ENCODE measurements around the gene CLNK. TPM values are rescaled to one million over a fixed set of nuclear protein-coding genes. Genes with fewer than 3 reads are reported as not detected.
A peak's percentile ranks its signal among the peaks of the same experiment; 100 is the strongest.
"Not testable (repeated sequence)": the region's sequence is repeated elsewhere in the genome, so short reads cannot be mapped to it uniquely, and the experiment has no call there.

CLNK gene
- polyA plus RNA-seq, 1 donor from 2014 or later: 2.6 TPM

DNA sequence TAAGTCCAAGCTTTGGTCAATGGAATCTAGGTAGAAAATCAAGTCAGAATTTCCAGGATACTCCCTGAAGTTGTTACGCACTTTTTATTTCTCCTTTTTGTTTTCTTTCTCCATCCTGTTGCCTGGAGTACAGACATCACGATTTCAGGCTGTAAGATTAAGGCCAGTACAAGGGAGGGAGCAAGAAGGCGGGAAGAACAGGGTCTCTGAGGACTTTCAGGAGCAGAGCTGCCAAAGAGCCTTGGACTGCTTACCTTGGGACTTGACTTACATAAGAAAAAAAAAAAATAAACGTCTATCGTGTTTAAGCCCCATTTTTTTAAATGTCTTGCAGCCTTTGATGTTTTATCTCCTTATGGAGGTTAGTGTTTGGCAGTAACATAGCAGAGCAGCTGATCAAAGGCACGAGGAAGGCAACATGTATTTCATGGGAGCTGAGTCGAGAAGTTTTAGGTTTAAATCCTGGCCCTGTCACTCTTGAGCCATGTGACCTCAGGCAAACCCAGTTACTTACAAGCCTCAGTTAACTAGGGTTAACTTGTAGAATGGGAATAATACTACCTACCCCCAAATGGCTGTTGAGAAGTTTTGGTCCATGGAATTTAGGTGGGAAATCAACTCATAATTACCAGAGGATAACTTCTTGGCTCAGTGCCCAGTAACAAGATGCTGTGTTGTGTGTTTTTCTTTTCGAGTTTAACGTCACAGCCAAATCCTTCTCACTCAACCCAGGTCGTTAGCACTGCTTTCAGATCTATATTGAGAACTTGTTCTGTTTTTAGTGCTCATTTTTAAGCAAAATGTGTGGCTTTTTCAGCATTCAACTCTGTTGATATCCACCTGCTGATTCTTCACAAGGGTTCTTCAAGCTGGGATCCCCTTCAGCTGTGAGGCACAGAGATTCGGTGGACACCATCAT, 106.8 kb downstream of the CLNK start:
- H3K4me3 Mint-ChIP-seq: peak overlapping the region in 2 of 4 donors; percentile 17 to 90
- H3K4me1 Mint-ChIP-seq: peaks cover 2 to 27% (median 18%) of the 10 kb centered on the region in 3 donors
- H3K9me3 Mint-ChIP-seq: no peaks in the 10 kb centered on the region
- no peaks in the 10 kb centered on the region for H3K36me3 Mint-ChIP-seq
- no peaks in the 10 kb centered on the region for H3K27me3 Mint-ChIP-seq
- no peak overlapping the region for H3K27ac Mint-ChIP-seq

DNA sequence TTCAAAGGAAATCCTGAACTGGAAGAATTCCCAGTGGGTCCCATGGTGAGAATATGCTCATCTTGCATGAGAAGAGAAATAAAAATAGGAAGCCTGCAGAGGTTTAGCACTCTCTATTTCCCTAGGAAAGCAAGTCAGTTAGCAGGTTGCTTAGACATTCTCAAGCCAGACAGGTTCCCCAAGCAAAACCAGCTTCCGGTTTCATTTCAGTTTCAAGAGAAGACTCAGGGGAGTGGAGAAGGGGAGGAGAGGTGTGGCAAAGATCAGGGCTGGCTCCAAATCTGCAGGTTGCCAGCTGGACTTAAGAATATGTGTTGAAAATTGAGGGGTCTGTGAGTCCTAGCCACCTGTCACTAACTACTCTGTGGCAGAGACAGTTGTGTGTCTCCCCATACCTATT, 107.5 kb downstream of the CLNK start:
- H3K4me1 Mint-ChIP-seq: peaks cover 2 to 27% (median 15%) of the 10 kb centered on the region in 3 donors
- peaks cover 2% of the 10 kb centered on the region for H3K27me3 Mint-ChIP-seq
- no peaks in the 10 kb centered on the region for H3K36me3 Mint-ChIP-seq
- H3K9me3 Mint-ChIP-seq: no peaks in the 10 kb centered on the region
- H3K27ac Mint-ChIP-seq: no peak overlapping the region
- peak overlapping the region in 1 of 4 donors; percentile 90 for H3K4me3 Mint-ChIP-seq

DNA sequence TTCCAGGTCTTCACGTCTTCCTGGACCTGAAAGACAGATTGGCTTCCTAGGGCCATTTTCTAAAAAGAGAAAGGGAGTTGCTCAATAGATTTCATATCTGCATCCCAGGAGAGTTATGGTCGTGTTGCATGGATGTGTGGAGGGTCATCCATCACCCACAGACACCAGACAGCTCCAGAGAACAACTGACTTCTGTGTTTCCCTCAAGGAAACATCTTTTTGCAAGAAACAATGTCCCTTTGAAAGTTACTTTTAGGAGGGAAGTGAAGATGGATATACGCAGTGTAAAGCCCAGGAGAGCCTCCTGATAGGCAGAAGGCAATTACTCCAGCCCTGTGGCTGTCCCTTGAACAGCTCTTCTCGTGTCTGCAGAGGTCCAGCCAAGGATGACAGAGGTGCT, 108.3 kb downstream of the CLNK start:
- Mint-ChIP-seq H3K4me1 (peaks cover 2 to 27% (median 12%) of the 10 kb centered on the region in 3 donors), H3K36me3 (no peaks in the 10 kb centered on the region), H3K27ac (no peak overlapping the region), H3K27me3 (peaks cover 2% of the 10 kb centered on the region), H3K4me3 (no peak overlapping the region), H3K9me3 (no peaks in the 10 kb centered on the region)

DNA sequence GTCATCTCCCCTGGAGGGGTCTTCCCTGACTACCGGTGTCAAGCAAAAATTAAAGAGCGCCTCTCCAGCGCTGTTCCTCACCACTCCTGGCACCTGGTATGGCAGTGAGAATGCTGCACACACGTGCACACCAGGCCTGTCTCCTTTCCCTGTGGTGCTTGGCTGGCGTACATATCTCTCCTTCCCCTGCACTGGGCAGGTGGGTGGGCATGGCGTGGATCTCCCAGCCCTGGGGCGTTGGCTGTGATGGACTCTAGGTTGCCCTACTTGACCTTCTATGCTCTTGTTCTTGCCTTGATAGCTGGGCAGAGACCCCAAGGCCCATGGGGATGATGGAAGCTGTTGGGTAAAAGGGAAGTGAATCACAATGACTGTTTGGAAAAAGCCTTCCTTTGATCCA, 109.2 kb downstream of the CLNK start:
- Mint-ChIP-seq H3K9me3 (no peaks in the 10 kb centered on the region), H3K4me3 (no peak overlapping the region)

GRCh38 chr4:10574553-10574952, 110.0 kb downstream of the CLNK start:
- peak overlapping the region in 1 of 4 donors; percentile 58 for H3K4me3 Mint-ChIP-seq
- not testable (repeated sequence) for H3K36me3 Mint-ChIP-seq, H3K27ac Mint-ChIP-seq, H3K9me3 Mint-ChIP-seq, H3K27me3 Mint-ChIP-seq
- peaks cover 3 to 23% (median 12%) of the 10 kb centered on the region in 3 donors for H3K4me1 Mint-ChIP-seq

More for the DNA sequence above, 109.2 kb downstream of the CLNK start:
- Mint-ChIP-seq H3K27ac (peak overlapping the region in 1 of 3 donors; percentile 84), H3K36me3 (no peaks in the 10 kb centered on the region), H3K4me1 (peaks cover 2 to 27% (median 12%) of the 10 kb centered on the region in 3 donors), H3K27me3 (peaks cover 2% of the 10 kb centered on the region)

DNA sequence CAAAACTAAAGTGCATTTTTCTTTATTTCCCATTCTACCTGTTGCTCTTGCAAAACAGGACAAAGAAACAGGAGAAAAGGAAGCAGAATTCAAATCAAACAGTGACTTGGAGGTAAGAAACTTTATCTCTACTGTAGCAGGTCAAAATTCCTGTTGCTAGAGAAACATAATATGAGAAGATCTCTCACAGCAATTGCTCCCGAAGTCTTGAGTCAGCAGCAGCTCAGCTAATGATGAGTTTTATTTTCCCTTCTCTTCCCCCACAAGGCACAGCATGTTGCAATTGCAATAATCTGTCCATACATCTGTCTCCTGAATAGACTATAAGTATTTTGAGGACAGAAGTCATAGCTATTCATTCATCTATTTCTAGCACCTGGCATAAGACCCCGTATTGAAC, 112.7 kb downstream of the CLNK start:
- peaks cover 2% of the 10 kb centered on the region for H3K36me3 Mint-ChIP-seq
- no peak overlapping the region for H3K4me3 Mint-ChIP-seq
- H3K9me3 Mint-ChIP-seq: peaks cover 0 to 3% (median 0%) of the 10 kb centered on the region in 3 donors
- H3K27ac Mint-ChIP-seq: no peak overlapping the region
- H3K27me3 Mint-ChIP-seq: peaks cover 2% of the 10 kb centered on the region
- peaks cover 7 to 8% (median 7%) of the 10 kb centered on the region in 3 donors for H3K4me1 Mint-ChIP-seq

DNA sequence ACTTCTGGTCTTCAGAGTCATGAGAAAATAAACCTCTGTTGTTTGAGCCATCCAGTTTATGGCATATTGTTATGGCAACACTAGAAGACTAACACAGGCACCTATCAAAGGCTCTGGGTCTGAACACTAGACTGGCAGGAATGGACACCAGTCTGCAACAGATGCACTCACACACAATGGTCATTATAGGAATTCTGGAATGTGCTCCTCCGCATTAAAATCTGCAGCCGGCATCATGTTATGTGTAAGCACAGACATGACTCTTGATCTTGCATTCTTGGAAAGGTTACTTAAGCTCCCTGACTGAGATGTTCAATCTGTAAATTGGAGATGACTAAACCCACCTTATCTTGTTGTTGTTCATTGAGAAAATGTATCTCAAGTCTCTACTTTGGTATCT, 115.1 kb downstream of the CLNK start:
- peaks cover 0 to 7% (median 5%) of the 10 kb centered on the region in 3 donors for H3K4me1 Mint-ChIP-seq
- peaks cover 0 to 3% (median 0%) of the 10 kb centered on the region in 3 donors for H3K9me3 Mint-ChIP-seq
- H3K27ac Mint-ChIP-seq: no peak overlapping the region
- no peak overlapping the region for H3K4me3 Mint-ChIP-seq
- H3K27me3 Mint-ChIP-seq: peaks cover 2% of the 10 kb centered on the region
- peaks cover 2% of the 10 kb centered on the region for H3K36me3 Mint-ChIP-seq

GRCh38 chr4:10567766-10568165, 116.8 kb downstream of the CLNK start:
- Mint-ChIP-seq H3K27ac (no peak overlapping the region), H3K9me3 (peaks cover 0 to 3% (median 0%) of the 10 kb centered on the region in 3 donors), H3K27me3 (peaks cover 2% of the 10 kb centered on the region), H3K4me3 (no peak overlapping the region), H3K4me1 (peaks cover 0 to 7% (median 5%) of the 10 kb centered on the region in 3 donors), H3K36me3 (peaks cover 2% of the 10 kb centered on the region)

DNA sequence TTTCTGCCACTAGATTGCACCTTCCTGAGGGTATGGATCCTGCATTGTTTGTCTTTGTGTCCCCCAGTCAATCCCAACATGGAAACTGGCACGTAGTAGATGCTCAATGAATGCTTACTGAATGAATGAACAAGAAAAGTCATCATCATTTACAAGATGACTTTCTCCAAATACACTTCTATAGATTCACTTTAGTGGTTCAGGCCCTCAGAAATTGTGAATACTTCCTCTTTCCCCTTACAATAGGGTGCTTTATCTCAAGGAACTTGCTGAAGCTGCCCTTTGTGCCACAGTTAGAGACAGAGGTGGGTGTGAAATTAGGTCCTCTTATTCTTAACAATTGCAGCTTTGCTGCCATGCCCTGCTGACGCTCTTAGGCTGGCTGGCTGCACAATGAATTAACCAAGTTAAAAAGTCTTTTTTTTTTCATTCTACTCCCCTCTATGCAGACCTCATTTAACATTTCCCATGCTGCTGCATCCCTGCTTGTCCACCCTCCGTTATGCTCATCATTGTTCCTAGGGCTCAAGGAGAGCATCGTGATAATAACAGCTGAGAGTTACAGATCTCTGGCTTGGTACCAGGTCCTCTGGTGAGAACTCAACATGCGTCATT, 119.3 kb downstream of the CLNK start:
- Mint-ChIP-seq H3K4me1 (peaks cover 0 to 7% (median 5%) of the 10 kb centered on the region in 3 donors), H3K27me3 (peaks cover 1% of the 10 kb centered on the region), H3K4me3 (no peak overlapping the region), H3K36me3 (peaks cover 2% of the 10 kb centered on the region), H3K27ac (no peak overlapping the region), H3K9me3 (peaks cover 0 to 3% (median 0%) of the 10 kb centered on the region in 3 donors)

GRCh38 chr4:10554694-10555093, 129.9 kb downstream of the CLNK start:
- Mint-ChIP-seq H3K4me1 (peaks cover 4 to 14% (median 8%) of the 10 kb centered on the region in 3 donors), H3K27ac (no peak overlapping the region), H3K27me3 (no peaks in the 10 kb centered on the region), H3K4me3 (no peak overlapping the region), H3K9me3 (no peaks in the 10 kb centered on the region), H3K36me3 (peaks cover 1% of the 10 kb centered on the region)

DNA sequence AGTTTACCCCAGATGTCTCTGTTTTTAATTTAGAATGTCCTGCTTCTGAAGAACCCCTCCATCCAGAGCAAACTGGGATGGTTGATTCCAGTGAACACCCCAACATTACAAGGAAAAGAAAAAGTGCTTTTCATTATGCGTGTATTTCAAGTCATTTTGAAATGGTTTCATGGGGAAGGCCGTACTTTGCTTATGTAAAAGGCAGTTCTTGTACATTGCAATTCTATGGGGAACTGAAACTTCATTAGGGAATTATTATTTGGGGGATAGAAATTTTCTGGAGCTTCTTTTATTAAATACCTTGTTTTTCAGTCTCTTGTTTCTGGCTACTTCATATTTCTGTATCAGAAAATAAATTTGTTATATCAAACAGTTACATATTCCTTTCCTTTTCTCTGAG, 130.4 kb downstream of the CLNK start:
- H3K27me3 Mint-ChIP-seq: no peaks in the 10 kb centered on the region
- no peaks in the 10 kb centered on the region for H3K9me3 Mint-ChIP-seq
- no peak overlapping the region for H3K27ac Mint-ChIP-seq
- H3K36me3 Mint-ChIP-seq: no peaks in the 10 kb centered on the region
- peaks cover 4 to 14% (median 8%) of the 10 kb centered on the region in 3 donors for H3K4me1 Mint-ChIP-seq
- no peak overlapping the region for H3K4me3 Mint-ChIP-seq

- no peak overlapping the region for H3K4me3 Mint-ChIP-seq
- no peaks in the 10 kb centered on the region for H3K9me3 Mint-ChIP-seq
- no peak overlapping the region for H3K27ac Mint-ChIP-seq
- H3K36me3 Mint-ChIP-seq: no peaks in the 10 kb centered on the region
- no peaks in the 10 kb centered on the region for H3K27me3 Mint-ChIP-seq
- H3K4me1 Mint-ChIP-seq: peaks cover 4 to 14% (median 8%) of the 10 kb centered on the region in 3 donors
Measured at GRCh38 chr4:10552591-10553280, 131.8 kb downstream of the CLNK start.

GRCh38 chr4:10535912-10536311, 148.7 kb downstream of the CLNK start:
- H3K4me3 Mint-ChIP-seq: no peak overlapping the region
- no peak overlapping the region for H3K27ac Mint-ChIP-seq
- H3K4me1 Mint-ChIP-seq: peaks cover 4 to 8% (median 6%) of the 10 kb centered on the region in 3 donors
- peaks cover 4% of the 10 kb centered on the region for H3K27me3 Mint-ChIP-seq
- peaks cover 2% of the 10 kb centered on the region for H3K36me3 Mint-ChIP-seq
- H3K9me3 Mint-ChIP-seq: no peaks in the 10 kb centered on the region

GRCh38 chr4:10534820-10535219, 149.7 kb downstream of the CLNK start:
- H3K27me3 Mint-ChIP-seq: peaks cover 9% of the 10 kb centered on the region
- H3K27ac Mint-ChIP-seq: no peak overlapping the region
- H3K4me3 Mint-ChIP-seq: no peak overlapping the region
- H3K9me3 Mint-ChIP-seq: no peaks in the 10 kb centered on the region
- H3K36me3 Mint-ChIP-seq: peaks cover 2% of the 10 kb centered on the region
- peaks cover 4 to 8% (median 6%) of the 10 kb centered on the region in 3 donors for H3K4me1 Mint-ChIP-seq

GRCh38 chr4:10532155-10532554, 152.4 kb downstream of the CLNK start:
- Mint-ChIP-seq H3K9me3 (no peaks in the 10 kb centered on the region), H3K27me3 (peaks cover 9% of the 10 kb centered on the region), H3K4me3 (no peak overlapping the region), H3K27ac (no peak overlapping the region), H3K36me3 (peaks cover 2% of the 10 kb centered on the region), H3K4me1 (peaks cover 4 to 8% (median 5%) of the 10 kb centered on the region in 3 donors)

Measured in IgD-negative memory B cell (primary cell).